ENCODE results near the gene ROBO1.

Gene ROBO1

GRCh38 chr3:78670746-78671145 is 1097.1 kb downstream of the ROBO1 start:
- no peak for DNase-seq

GRCh38 chr3:78670094-78670493 is 1097.7 kb downstream of the ROBO1 start:
- DNase-seq = no peak

DNA sequence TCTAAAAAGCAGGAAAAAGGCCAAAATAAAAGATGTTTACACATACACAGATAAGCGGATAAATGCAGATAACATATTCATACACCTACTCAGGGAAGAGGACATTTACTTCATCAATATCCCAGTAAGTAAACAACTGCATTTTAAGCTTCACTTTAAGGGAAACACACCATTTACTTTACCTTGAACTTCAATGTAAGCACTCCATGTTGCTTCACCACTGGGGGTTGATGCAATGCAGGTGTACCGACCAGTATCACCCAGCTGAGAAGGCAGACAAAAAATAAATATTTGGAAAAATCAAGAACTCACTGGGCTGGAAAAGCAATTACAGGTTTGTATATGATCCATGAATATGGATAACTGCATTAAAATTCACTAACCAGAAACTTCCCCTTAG is 1099.5 kb downstream of the ROBO1 start:
- no peak for DNase-seq

- no peak for DNase-seq
Observed at GRCh38 chr3:78666470-78666800, 1101.4 kb downstream of the ROBO1 start.

DNA sequence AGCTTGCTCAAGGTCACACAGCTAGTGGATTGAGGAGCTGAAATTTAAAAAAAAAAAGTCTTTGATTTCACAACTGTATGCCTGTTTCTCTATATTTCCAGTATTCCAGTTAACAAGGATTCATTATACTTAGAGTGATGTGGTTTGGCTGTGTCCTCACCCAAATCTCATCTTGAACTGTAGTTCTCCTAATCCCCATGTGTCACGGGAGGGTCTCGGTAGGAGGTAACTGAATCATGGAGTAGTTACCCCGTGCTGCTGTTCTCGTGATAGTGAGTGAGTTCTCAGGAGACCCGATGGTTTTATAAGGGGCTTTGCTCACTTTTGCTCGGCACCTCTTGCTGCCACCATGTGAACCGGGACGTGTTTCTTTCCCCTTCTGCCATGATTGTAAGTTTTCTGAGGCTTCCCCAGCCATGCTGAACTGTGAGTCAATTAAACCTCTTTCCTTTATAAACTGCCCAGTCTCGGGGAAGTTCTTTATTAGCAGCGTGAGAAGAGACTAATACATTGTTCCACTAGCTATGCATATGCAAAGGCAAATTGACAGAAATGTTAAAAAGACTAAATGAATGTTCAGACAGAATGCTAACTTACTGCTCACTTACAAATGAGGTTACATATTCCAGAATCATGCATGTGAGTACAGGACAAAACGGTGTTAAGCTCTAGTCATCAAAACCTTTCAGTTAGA is 1101.9 kb downstream of the ROBO1 start:
- DNase-seq = no peak

DNA sequence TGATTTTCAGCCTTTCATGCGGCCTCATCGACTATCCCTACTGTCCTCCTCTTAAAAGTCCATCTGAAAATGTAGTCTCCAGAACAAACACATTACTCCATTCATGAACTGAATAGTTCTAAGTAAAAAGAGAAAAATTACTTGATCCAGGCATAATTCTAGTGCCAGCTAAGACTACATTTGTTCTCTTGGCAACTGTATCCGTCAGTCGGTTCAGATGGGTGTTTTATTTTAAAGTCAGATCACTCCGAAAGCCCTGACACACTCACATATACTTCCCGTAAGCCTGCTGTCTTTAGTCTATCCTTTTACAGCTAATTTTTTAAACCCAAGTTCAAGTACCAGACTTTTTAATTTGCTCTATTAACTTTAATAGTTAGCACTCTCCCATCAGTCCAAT is 1102.7 kb downstream of the ROBO1 start:
- DNase-seq = no peak

DNA sequence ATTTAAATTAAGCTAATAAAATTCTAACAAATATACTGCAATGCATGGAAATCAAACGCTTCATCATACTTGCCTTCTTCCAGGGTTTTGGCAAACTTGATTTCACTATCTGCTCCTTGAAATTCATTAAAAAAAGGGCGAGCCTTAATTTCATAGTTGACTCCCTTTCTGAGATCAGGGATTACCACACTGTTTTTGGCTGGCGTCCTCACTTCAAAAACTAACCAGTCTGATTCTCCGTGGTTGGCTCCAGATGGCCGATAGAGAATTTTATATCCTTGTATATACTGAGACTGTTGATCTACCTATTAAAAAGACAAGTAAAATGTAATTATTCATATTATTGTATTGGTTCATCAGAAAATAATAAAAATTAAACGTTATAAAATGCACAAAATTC is 1106.8 kb downstream of the ROBO1 start:
- DNase-seq = no peak

DNA sequence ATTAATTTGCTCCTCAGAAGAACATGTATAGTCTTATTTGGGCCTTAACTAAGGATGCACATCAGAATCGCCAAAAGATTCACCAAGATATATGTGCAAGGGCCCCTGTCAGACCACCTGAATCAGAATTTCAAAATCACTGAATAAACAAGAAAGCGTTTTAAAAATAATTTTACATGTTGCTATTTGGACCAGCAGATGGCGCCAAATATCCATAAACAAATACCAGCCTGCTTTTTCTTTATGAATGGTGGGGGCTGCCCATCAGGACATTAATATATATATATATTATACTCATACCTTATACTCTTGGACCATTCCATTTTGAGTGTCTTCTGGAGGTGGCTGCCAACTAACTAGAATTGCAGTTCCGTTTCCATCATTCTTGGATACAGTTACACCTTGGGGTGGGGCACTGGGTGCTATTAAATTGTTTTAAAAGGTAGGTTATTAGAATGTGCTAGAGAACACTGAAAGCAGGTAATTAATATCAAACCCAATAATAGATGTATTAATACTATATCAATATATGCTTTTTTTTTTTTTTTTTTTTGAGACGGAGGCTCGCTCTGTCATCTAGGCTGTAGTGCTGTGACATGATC is 1108.3 kb downstream of the ROBO1 start:
- no peak for DNase-seq

GRCh38 chr3:78647726-78648125 is 1120.1 kb downstream of the ROBO1 start:
- no peak for DNase-seq

GRCh38 chr3:78645628-78646310 is 1122.0 kb downstream of the ROBO1 start:
- peak; percentile 25 for DNase-seq

DNA sequence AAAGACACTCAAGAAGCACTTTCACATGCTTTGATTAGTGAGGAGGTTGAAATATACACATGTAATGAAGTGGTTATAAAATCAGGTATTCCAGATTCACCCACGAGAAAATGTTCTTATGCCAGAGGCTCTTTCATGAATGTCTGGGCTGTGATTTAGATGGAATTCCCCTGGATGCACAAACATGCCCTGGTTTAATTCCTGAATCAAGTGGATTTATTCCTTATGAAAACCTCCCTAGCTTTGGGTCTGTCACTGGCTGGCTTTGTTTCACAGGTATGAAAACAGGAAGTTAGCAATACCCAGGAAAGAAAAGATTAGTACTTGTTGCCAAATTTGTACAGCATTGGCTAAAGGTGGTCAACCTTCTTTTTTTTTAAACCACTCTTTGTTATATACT is 1123.0 kb downstream of the ROBO1 start:
- DNase-seq = no peak

GRCh38 chr3:78642226-78643035 is 1125.4 kb downstream of the ROBO1 start:
- no peak for DNase-seq

DNA sequence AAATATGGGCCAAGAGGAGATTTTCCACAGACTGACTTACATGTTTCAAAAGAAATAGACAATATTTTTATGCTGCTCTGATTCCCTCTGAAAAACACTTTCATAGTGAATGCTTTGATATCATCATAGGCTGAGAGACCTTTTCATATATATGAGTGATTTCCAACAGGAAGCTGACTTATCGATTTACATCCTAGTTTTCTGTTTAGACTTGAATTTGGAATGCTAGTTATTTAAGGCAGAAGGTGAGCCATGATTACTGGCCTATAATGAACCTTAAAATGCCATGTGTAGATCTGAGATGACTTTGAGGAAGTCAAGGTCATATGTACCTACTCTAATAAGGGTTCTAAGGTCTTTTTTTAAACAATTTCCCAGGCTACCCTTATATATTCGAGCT is 1126.1 kb downstream of the ROBO1 start:
- DNase-seq = no peak

- DNase-seq = no peak
Observed at GRCh38 chr3:78634316-78634715, 1133.5 kb downstream of the ROBO1 start.

GRCh38 chr3:78633626-78634025 is 1134.2 kb downstream of the ROBO1 start:
- DNase-seq = no peak

- DNase-seq = peak; percentile 11
Observed at GRCh38 chr3:78632925-78633553, 1134.8 kb downstream of the ROBO1 start.

DNA sequence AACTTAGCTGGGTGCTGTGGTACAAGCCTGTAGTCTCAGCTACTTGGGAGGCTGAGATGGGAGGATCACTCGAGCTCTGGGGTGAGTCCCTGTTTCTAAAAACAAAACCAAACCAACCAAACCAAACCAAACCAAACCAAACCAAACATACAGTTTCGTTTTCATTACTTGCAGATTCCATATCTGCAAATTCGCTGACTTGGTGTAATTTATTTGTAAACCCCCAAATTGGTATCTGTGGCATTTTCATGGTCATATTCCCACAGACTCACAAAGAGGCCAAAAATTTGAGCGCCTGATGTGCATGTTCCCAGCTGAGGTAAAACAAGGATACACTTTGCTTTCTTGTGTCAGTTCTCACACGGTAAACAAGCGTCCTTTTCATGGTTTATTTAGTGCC is 1138.3 kb downstream of the ROBO1 start:
- no peak for DNase-seq

DNA sequence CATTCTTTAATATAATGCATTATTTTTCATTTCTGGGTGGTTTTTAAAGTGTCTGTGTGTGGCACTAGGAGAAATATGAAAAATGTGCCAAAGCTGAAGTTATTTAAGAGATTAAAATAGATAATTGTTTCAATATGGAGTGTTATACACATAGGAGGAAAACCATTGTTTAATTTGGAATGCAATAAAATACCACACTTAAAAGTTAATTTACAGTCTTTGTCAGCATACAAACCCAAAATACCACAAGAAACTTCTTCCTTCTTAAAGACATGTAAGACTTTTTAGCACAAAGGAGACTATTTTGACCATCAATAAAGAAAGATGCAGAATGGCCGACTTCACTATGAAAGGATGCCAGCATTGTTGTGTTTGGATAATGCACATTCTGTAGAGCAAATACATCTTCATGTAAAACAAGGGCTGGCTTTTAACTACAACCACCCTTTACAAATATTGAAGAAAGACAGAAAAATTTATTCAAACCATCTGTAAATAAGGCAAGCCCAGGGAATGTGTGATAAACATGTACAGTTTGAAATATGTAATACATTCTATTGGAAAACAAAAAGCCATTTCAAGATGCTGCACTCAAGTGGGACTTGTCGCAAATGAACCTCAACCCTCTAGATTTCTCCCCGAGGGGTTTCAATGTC is 1146.6 kb downstream of the ROBO1 start:
- DNase-seq = no peak

DNA sequence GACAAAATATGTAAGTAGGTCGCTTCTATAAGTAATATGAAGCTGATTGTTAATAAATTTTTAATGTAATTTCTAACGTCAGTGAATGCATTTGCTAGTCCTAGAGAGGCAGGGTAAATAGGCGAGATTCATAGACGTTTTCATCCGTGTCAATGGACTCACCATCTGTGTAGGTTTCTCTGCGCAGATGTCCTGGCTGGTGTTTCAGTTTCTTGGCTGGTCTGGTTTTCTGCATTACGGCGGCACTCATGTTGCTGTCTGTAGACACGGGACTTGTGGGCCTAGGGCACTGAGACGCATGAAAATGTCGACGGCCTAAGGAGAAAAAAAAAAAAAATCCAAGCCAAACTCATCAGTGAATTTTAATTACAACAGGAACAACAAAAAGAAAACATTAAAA is 1153.3 kb downstream of the ROBO1 start:
- no peak for DNase-seq

DNA sequence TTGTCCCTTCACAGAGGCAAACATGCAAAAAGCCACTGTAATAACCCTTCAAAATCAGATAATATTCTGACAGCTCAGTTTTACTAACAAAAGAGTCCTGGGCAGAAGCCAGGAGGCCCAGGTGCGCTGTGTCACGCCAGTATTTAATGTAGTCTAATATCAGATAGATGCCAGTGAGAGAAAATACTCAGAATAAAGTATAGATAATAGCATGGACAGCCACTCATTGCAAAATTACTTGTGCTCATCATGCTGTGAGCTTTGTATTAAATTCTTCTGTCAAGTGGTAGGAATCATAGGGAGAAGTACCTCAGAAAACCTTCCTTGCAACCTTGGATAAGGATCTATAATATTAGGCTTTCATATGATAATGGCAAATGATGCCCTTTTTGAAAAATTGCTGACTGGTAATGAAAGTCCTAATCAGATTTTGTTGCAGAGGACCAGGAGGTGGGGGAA is 1154.3 kb downstream of the ROBO1 start:
- no peak for DNase-seq

DNA sequence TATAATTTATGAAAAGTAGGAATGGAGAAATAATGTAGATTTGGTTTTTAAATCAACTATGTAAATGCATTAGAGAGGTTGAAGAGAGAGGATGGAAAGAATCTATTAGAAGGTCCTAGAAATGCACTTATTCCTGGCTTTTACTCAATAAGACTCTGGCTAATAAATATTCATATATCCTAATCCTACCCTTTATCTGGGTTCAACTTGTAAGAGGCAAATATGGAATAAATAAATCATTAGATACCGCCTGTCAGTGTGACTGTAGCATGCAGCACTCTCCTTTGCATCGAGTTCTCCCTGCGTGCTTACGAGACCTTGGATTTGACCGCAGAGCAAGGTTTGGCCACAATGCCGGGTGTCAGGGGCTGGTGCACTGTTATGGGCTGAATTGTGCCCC is 1156.5 kb downstream of the ROBO1 start:
- DNase-seq = no peak
